ENCODE measurements around the gene KRT2. TPM values are rescaled to one million over a fixed set of nuclear protein-coding genes. Genes with fewer than 3 reads are reported as not detected.

Gene KRT2
- polyA plus RNA-seq (ENCODE audit: insufficient read length in 4 of 4), result not detected

DNA sequence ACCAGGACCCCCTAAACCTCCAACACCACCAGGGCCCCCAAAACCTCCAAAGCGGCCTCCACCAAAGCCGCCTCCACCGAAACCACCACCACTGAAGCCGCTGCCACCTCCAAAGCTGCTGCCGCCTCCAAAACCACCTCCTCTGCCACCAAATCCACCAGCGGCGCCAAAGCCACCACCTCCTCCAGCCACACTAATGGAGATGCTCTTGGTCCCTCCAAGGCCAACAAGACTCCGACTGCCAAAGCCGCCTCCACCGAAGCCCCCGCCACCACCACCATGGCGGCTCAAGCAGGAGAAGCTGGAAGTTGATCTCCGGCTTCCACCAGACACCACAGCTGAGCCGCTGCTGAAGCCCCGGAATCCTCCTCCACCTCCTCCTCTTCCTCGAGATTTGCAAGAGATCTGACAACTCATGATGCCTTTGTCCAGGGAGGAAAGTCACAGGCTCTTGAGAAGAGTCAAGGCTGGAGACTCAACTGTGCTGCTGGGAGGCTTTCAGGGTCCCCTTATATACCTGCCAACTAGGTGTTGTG, at the start of gene KRT2:
KRT2 (minus strand) TSS at position 486 of the 536 bp plus-strand sequence; CDS start at position 417, 69 bp downstream.
- DNase-seq (ENCODE audit: low read depth in 4 of 4, low spot score in 3 of 4), result no peak

DNA sequence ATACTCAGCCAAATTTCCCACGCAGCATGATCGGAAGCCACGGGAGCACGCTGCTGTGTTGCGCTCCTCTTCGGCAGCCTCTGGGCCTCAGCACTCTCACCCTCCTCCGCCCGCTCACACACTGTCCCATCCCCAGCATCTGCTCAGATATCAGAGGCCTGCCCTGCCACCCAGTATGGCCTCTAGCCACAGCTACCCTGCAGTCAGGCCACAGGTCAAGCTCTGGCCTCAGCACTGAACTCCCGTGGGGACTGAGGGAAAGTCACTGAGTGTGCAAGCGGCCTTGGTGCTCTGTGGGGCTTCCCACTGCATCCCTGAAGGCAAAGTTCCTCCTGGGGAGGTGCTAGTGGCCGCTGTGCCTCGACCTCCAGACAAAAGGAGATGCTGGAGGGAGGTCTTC, 49.3 kb upstream of the KRT2 start:
- DNase-seq (ENCODE audit: low read depth in 4 of 4, low spot score in 3 of 4), result no peak

DNA sequence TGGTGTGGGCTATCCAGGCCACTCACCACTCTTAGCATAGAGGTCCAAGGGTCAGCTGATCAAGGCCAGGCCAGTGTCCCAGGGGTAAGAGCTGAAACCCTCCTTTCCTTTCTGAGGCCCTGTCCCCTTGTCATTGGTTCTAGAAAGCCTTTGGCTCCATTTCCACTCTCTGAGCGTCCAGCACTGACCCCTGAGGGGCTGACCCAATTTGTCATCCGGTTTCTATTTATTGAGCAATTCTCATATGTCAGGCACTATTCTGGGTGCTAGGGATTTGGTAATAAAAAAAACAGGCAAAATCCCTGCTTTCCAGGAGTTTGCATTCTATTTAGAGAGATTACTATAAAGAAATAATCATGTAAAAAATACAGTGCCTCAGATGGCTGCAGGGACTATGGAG, 47.9 kb upstream of the KRT2 start:
- DNase-seq (ENCODE audit: low read depth in 4 of 4, low spot score in 3 of 4), result no peak

DNA sequence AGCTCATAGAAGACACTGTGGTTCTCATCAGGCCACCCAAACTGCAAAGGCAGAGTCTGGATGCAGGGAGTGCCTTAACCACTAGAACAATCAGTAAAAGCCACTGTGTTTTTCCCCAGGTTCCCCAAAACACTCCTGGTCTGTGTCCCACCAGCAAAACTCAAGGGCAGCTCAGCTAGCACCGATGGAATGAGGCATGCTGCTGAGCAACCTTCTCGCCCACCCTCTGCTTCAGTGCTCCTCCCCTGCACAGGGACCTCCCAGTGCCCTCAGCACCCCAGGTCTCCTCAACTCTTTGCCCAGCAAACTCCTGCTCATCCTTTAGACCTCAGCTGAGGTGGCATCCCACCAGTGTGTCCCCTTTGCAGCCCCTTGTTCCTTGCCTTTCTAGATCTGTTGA, 47.4 kb upstream of the KRT2 start:
- DNase-seq (ENCODE audit: low read depth in 4 of 4, low spot score in 3 of 4), result no peak

DNA sequence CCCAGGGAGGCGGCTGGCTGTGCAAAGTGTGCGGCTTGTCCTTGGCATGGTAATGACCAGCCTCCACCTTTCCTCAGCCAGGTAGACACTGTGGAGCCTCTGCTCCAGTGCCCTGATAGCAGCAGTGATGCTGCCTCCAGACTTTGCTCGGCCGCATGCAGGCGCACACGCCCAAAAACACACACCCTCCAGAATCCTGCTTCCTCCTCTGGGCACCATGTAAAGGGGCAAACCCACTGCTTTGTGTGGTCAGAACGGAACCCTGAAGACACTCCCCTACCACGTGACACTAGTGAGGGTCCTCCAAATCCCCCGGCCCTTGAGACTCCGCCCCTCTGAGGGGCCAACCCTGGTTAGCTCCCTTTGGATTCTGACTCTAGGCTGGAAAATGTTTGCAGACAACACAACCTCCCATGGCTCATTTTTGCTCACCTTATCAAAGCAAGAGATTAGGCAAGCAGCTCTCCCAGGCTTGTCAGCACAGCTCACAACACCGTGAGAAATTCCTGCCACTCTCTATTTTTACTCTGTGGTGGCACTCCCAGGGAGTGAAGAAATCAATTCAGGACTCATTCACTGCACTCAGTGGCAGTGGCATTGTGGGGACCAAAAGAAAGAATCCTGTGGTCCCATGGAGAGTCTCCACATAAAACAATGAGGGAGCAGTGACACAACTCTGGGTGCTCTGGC, 46.8 kb upstream of the KRT2 start:
- no peak for DNase-seq (ENCODE audit: low read depth in 4 of 4, low spot score in 3 of 4)

DNA sequence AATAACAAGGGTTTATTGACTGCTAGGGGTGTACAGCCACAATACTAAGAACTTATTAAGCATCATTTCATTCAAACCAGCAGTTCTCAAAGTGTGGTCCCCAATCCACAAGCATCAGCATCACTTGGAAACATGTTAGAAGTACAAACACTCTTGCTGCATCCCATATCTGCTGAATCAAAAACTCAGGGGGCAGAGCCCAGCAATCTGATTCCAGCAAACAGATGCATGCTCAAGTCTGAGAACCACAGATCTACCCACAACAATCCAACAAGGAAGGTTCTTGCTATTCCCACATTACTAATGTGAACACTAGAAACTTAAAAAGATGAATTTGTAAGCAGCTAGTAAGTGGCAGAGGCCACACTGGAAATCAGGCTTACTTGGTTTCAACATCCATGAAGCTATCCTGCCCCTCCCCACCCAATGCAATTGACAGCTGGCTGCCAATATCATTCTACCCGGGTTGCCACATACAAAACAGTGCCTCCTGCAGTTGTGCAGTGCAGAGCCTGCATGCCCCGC, 45.1 kb upstream of the KRT2 start:
- DNase-seq (ENCODE audit: low read depth in 4 of 4, low spot score in 3 of 4), result no peak

DNA sequence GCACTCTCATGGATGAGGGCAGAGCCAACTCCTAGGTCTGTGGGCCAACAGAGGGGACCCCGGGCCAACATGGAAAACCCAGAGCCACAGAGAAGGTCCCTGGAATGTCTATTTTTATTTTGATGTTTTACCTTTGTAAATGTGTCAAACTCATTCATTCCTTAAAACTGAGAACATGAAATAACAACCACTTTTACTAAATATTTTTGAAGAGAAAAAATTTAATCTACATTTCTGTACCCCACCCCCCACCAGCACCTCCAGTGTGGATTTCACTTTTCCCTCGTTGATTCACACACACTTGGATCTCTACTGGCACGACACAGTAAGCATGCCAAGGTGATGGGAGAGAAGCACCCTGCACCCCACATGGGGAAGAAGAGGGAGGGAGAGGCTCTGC, 44.6 kb upstream of the KRT2 start:
- no peak for DNase-seq (ENCODE audit: low read depth in 4 of 4, low spot score in 3 of 4)

DNA sequence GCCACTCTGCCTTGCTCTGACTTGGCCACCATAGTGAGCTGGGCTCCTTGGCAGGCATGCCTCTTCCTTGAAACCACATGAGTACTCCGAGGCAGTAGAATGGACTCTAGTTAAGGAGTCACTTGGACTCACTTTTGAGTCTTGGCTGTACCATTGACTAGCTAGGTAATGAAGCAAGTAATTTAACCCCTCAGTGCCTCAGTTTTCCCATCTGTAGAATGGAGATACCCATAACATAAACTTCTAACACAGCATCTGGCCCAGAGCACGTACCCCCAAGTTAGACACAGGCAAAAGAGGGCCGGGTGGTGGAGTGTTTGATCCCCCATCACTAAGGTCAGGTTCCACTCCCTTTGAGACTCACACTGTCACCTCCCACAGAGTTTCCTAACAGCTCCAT, 43.0 kb upstream of the KRT2 start:
- no peak for DNase-seq (ENCODE audit: low read depth in 4 of 4, low spot score in 3 of 4)

DNA sequence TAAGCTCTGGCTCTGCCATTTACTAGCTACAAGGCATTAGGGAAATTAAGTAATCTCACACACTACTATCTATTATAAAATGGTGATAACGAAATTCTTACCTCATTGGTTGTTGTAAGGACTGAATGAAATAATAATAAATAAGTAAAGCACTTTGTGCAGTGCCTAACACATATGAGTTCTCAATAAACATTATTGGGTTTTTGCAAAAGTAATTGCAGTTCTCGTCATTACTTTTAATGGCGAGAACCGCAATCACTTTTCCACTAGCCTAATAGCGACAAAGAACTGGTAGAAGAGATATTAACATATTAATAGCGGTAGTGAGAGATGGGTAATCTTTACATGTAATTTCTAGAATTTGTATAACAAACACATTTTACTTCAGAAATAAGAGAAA, 42.1 kb upstream of the KRT2 start:
- DNase-seq (ENCODE audit: low read depth in 4 of 4, low spot score in 3 of 4), result no peak

DNA sequence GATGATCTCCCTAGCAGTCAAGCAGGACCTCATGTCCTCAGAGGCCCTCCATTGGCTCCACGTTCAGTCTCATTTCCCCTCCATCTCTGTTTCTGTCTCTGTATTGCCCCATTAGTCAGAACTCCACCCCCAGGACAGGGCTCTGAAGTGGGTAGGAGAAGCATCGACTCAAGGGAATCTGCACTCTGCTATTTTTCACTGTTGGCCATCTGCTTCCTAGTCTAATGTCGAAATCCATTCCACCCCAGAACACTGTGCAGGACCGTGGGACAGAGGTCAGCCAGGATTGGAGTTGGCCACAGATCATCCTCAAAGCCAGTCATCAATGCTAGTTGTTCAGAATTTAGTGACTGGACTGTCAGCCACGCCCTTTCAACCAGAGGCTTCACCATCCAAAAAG, 41.2 kb upstream of the KRT2 start:
- DNase-seq (ENCODE audit: low read depth in 4 of 4, low spot score in 3 of 4), result no peak

DNA sequence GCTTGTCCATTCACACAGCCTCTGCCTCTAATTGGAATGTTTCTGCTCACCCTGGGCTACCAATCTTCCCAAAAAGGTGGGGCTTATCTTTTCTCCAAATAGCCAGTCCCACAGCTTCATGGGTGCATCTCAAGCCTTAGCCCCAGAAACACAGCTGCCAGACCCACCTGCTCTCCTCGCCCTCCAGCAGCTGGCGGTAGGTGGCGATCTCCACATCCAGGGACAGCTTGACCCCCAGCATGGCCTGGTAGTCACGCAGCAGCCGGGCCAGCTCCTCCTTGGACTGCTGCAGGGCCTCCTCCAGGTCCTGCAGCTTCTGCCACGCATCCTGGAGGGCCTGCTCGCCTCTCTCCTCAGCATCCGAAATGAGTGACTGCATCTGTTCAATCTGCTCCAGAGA, 40.2 kb upstream of the KRT2 start:
- DNase-seq (ENCODE audit: low read depth in 4 of 4, low spot score in 3 of 4), result no peak

DNA sequence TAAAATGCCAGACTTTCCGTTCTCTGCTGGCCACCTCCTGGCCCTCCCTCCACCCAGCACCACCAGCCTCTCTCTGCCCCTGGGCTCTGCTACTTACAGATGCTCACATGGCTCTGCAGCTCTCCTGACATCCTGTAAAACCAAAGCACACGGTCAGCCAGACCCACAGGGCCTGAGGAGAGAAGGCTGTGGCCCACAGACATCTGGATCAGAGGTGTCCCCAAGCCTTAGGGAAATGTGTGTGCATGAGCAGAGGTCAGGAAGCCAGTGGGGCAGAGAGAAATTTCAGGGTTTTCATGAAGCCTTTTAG, 39.8 kb upstream of the KRT2 start:
- no peak for DNase-seq (ENCODE audit: low read depth in 4 of 4, low spot score in 3 of 4)

DNA sequence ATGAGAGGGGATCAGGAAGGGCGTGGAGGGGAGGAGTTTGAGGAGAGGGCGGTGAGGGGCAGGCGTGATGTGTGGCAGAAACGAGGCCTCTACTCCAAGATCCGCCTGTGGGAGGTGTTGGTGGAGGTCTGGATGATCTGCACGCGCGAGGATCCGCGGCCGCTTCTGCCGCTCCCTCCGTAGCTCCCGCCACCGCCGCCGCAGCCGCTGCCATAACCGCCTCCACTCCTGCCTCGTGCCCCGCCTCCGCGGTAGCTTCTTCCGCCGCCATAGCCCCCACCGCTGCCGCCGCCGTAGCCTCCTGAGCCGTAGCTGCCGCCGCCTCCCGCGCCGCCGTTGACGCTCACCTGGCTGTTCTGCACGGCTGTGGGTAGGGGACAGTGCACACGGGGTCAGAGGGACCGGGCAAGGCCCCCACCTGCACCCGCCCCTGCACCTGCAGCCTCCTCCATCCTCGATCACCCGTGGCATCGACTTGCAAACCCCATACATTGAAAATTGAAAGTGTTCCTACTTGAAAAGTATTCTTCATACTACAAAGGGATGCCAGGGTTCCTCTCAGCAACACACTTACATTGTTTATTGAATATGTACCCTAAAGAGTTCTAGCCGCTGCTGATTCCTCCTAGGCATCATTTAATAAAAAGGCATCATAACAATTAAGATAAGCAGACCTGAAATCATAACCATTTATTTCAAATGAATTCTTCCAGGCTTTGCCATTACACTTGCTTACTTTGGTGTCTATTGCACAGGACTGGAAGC, 39.2 kb upstream of the KRT2 start:
- no peak for DNase-seq (ENCODE audit: low read depth in 4 of 4, low spot score in 3 of 4)

DNA sequence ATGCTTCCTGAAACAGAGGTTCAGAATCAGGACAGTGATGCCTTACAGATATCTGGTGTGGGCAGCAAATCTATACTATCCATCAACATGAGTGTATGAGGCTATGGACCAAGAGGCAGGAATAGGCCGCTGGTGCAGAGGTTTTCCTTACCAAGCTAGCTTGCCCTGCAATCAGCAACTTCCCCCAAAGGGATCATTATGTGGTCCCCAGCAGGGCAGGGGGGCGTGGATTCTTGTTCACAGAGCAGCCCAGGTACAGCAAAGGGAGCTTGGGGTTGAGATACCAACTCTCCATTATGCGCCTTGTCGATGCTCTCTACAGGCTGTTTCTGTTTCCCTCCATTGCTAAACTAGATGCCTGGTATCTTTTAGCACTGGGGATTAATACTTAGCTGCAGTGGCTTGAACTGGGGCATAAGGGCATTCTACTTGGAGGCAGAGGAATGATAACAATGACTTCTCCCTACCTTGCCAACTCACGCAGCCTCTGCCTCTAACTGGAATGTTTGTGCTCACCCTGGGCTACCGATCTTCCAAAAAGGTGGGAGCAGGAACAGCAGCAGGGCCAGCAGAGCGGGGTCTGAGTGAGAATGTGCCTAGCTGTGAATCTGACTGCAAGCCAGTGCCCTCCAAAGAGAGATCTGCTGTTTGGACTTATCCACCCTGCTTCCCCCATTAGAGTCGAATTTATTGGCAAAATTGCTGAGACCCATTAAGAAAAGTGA, 38.5 kb upstream of the KRT2 start:
- no peak for DNase-seq (ENCODE audit: low read depth in 4 of 4, low spot score in 3 of 4)

DNA sequence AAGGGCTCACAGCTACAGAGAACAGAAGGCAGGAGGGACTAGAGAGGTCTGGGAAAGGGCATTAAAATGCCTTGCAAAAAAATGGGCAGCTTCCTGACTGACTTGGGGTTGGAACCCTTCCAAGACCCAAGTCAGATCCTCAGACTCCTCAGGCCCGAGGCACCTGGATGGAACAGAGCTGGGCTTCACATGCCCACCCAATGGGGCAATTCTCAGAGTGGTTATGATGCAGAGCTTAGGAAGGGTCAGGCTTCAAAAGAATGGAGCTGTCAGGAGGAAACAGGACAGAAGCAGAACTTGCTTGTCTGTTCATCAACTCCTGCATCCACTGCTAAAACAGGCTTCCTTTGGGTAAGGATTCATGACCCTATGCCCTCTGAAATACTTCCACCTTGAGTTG, 37.9 kb upstream of the KRT2 start:
- no peak for DNase-seq (ENCODE audit: low read depth in 4 of 4, low spot score in 3 of 4)

DNA sequence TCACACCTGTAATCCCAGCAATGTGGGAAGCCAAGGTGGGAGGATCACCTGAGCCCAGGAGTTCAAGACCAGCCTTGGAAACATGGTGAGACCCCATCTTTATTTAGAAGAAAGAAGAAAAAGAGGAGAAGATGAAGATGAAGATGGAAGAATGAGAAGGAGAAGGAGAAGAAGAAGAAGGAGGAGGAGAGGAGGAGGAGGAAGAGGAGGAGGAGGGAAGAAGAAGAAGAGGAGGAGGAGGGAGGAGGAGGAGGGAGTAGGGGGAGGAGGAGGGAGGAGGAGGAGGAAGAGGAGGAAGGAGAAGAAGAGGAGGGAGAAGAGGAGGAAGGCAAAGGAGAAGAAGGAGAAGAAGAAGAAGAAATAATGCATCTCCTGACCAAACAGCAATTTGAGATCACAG, 37.2 kb upstream of the KRT2 start:
- DNase-seq (ENCODE audit: low read depth in 4 of 4, low spot score in 3 of 4), result no peak

DNA sequence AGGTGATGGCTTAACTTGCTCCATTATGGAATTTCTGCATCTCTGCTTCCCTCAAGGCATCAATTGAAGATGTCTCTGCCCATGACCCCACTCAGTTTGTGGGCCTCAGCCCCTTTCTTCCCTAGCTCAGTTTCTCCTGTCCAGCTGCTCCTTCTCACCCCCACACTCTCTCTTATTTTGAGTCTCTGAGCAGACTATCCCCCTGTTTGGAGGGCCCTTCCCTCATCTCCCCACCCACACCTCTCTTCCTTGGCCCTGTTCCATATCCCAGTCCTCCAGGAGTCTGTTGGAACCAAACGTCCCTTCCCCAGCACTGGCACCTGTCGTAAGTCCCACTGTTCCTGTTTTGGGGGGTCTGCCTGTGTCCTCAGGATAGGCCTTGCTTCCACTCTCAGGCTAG, 36.5 kb upstream of the KRT2 start:
- no peak for DNase-seq (ENCODE audit: low read depth in 4 of 4, low spot score in 3 of 4)

DNA sequence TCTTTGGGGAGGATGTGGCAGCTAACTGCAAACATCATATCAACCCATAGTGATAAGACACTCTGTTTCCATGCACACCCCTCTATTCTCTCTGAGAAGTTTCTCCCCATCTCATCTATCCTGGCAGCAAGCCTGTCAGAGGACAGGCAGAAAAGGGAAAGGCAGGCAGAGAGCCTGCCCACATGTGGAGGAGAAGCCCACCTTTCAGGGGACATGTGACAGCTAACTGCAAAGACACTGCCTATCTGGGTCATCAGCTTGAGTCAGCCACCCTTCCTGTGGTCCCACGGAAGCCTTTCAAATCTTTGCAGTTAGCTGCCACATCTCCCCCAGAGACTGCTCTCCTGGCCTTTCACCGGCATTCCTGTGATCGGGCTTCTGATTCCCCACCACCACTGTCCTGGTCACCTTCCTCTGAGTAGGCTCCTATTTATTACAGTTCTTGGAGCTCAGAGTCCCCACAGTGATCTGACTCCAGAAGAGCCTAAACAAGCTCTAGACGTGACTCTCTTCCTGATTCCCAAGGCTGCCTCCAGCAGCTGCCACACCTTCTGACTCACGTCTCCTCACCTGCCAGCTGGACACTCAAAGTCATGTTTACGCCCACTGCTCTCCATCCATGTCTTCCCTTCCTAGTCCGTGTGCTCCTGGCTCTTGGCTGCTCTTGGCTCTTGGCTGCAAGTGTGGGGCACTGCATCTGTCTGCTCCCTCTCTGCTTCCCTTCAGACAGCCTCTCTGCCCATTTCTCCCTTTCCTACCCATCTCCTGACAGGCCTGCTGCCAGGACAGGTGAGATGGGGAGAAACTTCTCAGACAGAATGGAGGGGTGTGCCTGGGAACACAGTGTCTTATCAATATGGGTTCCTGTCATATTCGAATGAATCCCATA, 35.7 kb upstream of the KRT2 start:
- no peak for DNase-seq (ENCODE audit: low read depth in 4 of 4, low spot score in 3 of 4)

DNA sequence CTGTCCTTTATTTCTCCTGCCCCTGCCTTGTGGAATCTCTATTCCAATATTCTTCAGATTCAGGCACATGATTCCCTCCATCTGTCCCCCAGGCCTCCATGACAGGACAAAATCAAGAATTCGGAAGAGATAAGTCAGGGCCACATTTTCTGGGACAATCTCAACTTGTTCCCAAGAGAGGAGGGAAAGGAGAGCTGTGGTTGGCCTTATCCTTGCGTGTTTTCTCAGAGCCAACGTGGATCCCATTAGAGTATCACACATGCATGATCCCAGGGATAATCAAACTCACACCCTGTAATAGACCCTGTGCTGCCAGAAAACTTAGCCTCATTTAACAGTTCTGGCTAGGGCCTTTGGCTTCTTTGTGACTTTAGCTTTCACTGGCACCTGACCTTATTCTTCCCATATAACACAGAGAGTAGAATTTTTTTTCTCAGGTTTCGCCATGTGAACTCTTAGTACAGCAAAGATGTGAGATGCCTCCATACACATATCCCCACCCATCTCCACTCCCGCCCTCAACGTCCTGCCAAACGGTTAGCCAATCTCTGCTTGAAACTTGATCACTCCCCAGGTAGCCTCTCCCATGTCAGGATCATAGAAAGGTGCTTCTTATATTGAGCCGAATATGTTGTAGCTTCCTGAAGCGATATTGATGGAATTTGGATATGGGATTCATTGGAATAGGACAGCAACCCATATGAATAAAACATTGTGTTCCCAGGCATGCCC, 34.9 kb upstream of the KRT2 start:
- DNase-seq (ENCODE audit: low read depth in 4 of 4, low spot score in 3 of 4), result no peak

DNA sequence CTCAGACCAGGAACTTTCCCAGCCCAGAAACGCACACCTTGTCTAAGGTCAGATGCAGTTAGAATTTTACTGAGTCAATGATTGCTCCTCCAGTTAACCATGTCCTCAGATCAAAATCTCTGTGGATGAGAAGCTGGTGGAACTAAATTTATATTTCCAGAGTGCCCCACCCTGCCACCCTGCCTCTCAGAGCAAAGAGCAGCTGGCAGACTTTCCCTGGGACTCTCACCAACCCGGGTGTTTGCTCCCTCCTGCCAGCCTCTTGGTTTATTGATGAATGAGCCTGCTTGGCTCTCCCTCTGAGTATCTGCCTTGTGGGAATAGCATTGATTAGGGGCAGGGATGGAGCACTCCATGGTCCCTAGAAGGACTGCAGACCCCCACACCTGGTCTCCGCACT, 34.1 kb upstream of the KRT2 start:
- no peak for DNase-seq (ENCODE audit: low read depth in 4 of 4, low spot score in 3 of 4)
